ENCODE measurements around the gene MR1. TPM values are rescaled to one million over a fixed set of nuclear protein-coding genes. Genes with fewer than 3 reads are reported as not detected.

Gene MR1
- total and polyA plus RNA-seq, 8 donors: 1.1 to 11.3 (median 3.2) TPM

DNA sequence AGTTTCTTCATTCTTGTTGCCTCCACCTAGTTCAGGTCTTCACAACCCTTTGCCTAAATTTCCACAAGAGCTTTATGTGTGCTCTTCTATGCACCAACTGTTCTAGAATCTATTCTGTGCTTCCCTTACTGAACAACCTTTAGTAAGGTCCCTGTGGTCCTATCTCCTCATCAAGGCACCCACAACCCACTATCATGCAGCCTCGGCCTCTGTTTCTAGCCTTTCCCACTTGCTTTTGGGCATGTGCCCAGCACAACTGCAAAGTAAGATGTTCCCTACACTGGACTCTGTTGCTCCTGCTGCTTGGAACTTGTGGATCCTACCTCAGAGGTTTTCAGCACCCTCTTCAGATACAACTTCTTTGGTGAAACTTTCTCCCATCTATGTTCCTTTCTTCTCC lies 52.3 kb downstream of the MR1 start:
- no peak for DNase-seq
- TF ChIP-seq, protein P1, sequence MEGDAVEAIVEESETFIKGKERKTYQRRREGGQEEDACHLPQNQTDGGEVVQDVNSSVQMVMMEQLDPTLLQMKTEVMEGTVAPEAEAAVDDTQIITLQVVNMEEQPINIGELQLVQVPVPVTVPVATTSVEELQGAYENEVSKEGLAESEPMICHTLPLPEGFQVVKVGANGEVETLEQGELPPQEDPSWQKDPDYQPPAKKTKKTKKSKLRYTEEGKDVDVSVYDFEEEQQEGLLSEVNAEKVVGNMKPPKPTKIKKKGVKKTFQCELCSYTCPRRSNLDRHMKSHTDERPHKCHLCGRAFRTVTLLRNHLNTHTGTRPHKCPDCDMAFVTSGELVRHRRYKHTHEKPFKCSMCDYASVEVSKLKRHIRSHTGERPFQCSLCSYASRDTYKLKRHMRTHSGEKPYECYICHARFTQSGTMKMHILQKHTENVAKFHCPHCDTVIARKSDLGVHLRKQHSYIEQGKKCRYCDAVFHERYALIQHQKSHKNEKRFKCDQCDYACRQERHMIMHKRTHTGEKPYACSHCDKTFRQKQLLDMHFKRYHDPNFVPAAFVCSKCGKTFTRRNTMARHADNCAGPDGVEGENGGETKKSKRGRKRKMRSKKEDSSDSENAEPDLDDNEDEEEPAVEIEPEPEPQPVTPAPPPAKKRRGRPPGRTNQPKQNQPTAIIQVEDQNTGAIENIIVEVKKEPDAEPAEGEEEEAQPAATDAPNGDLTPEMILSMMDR (IDR thresholded peaks at IDR 0.05): no peak
- no peak for ATAC-seq
- Histone ChIP-seq H3K27ac (no peak overlapping the region), H3K9me3 (no peaks in the 10 kb centered on the region), H3K4me3 (no peak overlapping the region), H3K4me1 (no peaks in the 10 kb centered on the region), H3K27me3 (no peaks in the 10 kb centered on the region), H3K36me3 (no peaks in the 10 kb centered on the region)
- intact Hi-C loops (cut with DNase I): loop anchor here in 2 of 3 donors (5.0 to 10.0 kb wide), 2 partner anchors 49 to 56 kb away; no protein-coding TSS in a partner anchor
- 71 to 88% methylated on average over 1 of the region's 1 CpG for WGBS, 2 donors
- FAIRE-seq: no peak

DNA sequence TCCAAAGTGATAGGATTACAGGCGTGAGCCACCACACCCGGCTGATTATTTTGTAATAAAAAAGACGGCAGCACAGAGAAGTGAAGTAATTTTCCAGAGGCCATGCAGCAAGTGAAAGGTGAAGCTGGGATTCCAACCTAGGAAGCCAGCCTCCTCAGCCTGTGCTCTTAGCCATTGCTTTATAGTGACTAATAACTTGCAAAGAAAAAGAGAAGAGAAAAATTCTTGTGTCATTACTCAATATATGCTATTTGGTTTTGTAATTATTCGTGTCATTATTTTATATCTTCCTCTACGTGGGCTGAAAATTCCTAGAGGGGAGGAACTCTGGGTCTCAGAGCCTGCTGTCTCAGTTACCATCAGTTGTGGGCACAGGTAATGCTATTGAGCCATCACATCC lies 53.1 kb downstream of the MR1 start:
- Histone ChIP-seq H3K27me3 (no peaks in the 10 kb centered on the region), H3K9me3 (no peaks in the 10 kb centered on the region), H3K4me3 (no peak overlapping the region), H3K4me1 (peaks cover 0 to 4% (median 3%) of the 10 kb centered on the region in 3 donors), H3K27ac (no peak overlapping the region), H3K36me3 (no peaks in the 10 kb centered on the region)
- no peak for ATAC-seq
- no peak for DNase-seq
- intact Hi-C loops (cut with DNase I): loop anchor here in 2 of 3 donors (5.0 to 10.0 kb wide), 2 partner anchors 48 to 55 kb away; no protein-coding TSS in a partner anchor
- WGBS, 2 donors: 56 to 75% methylated on average over 5 of the region's 5 CpGs
- TF ChIP-seq, protein P1 (IDR thresholded peaks at IDR 0.05): no peak
- FAIRE-seq: no peak

DNA sequence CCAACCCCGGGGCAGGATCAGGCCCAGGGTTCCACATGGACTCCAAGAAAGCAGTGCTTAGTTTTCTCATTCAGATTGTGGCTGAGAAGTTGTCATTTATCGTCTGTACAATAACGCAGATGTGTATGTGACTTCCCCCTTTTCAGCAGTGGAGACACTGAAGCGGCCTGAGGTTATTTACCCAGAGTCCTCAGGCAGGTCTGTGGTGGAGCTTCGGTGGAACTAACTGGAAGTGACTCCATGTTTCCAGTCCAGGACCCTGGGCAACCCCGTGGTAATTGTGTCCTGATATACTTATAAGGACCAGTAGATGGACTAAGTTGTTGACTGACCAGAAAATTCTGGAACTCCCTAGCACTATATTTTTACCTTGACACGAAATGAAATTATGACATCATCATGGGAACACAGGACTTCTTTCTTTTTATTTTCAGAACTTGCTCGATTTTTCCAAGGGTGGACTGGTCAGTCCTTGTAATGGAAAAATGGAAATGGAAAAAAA lies 53.7 kb downstream of the MR1 start:
- Histone ChIP-seq H3K4me3 (no peak overlapping the region), H3K27me3 (no peaks in the 10 kb centered on the region), H3K27ac (peak overlapping the region in 1 of 4 donors; percentile 44), H3K36me3 (no peaks in the 10 kb centered on the region), H3K4me1 (peaks cover 0 to 5% (median 3%) of the 10 kb centered on the region in 3 donors), H3K9me3 (no peaks in the 10 kb centered on the region)
- DNase-seq: no peak
- no peak for ATAC-seq
- no peak for FAIRE-seq
- TF ChIP-seq, protein P1 (IDR thresholded peaks at IDR 0.05): no peak
- 68 to 81% methylated on average over 8 of the region's 8 CpGs for WGBS, 2 donors
- intact Hi-C loops (cut with DNase I): loop anchor here in 2 of 3 donors (5.0 to 10.0 kb wide), 2 partner anchors 47 to 55 kb away; no protein-coding TSS in a partner anchor

DNA sequence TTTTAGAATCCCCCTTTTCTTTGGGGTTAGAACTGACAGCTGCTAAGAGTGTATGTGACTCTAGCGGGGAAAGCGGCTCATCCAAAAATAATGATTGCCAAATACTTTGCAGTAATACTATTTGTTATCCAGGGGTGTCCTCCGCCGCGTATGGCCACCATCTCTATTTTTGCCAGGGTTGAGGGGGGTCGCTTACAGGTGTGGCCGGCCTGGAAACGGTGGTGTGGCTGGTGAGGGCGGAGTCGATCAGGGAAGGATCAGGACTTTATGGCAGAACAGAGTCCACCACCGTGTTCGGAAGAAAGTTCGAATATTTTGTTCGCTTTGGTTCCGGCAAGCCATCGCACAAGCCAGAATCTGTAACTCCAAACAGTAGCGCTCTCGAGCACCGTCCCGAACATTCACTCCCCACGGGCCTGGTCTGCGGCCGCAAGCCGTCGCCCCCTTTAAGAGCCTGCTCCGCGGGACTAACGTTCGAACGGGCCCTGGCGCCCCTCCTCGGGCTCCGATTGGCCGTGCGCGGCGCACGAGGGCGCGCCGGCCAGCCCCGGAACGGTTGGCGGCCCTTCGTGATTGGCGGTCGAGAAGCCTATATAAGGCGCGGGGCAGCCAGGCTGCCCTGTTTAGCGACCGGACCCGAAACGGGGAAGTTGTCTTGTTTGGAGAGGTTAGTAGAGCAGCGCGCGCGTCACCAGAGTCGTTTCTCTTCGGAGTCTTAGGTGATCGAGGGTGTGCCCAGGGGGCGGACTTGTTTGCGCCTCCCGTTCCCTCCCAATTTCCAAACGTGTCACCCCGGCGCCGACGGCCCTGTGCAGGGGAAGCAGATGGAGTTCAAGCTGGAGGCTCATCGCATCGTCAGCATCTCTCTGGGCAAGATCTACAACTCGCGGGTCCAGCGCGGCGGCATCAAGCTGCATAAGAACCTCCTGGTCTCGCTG lies 54.6 kb downstream of the MR1 start, which contains the start of gene IER5:
Gene IER5, plus strand, starts transcription at position 622 of the 938 bp plus-strand sequence. Its CDS starts 203 bp downstream, at position 825.
- DNase-seq: peak; percentile 92 to 98 (median 96)
- intact Hi-C loops (cut with DNase I): loop anchor here in 2 of 3 donors (5.0 to 10.0 kb wide), 2 partner anchors 46 to 54 kb away; no protein-coding TSS in a partner anchor

More for the DNA sequence above, 54.6 kb downstream of the MR1 start, which contains the start of gene IER5:
- Histone ChIP-seq H3K9me3 (no peaks in the 10 kb centered on the region), H3K27ac (peak within 1 kb of the TSS; percentile 11 to 79 (median 57)), H3K4me3 (peak within 1 kb of the TSS; percentile 66 to 94 (median 80)), H3K4me1 (peaks cover 0 to 5% (median 3%) of the 10 kb centered on the region in 3 donors), H3K27me3 (no peaks in the 10 kb centered on the region), H3K36me3 (no peaks in the 10 kb centered on the region)
- TF ChIP-seq, protein P1 (IDR thresholded peaks at IDR 0.05): no peak
- no peak for FAIRE-seq
- WGBS, 2 donors: 3% methylated on average over 75 to 76 of the region's 76 CpGs
- ATAC-seq: peak; percentile 90 to 96 (median 94)
